Astrocyte (in vitro differentiated cells and primary cell): ENCODE measurements around the gene CPA1. TPM values are rescaled to one million over a fixed set of nuclear protein-coding genes. Genes with fewer than 3 reads are reported as not detected.

Experiments
- DNase-seq: peaks from one replicate; pipeline ENCODE4 v3.0.0-alpha.2; 2010; ENCODE audit warnings: low read depth
- FAIRE-seq: peaks from 2 replicates; lab custom pipeline; 2011; peaks lifted over from hg19 to GRCh38; lab: Jason Lieb, UNC
- H2AFZ ChIP-seq: 2 replicates; pipeline ENCODE4 v1.6.0; 2012; ENCODE audit warnings: low read depth, low read length, inconsistent platforms
- H3K27ac ChIP-seq: 2 replicates; pipeline ENCODE4 v1.5.1; 2011; ENCODE audit warnings: low read depth, low read length, inconsistent platforms
- H3K27me3 ChIP-seq: 2 replicates; pipeline ENCODE4 v1.6.0; 2011; ENCODE audit warnings: low read length, inconsistent platforms; ENCODE audit not compliant: insufficient read depth
- H3K36me3 ChIP-seq: 2 replicates; pipeline ENCODE4 v1.5.1; 2011; ENCODE audit warnings: low read length, inconsistent platforms; ENCODE audit not compliant: insufficient read depth
- H3K4me1 ChIP-seq: 2 replicates; pipeline ENCODE4 v1.5.1; 2011; ENCODE audit warnings: low read length, inconsistent platforms; ENCODE audit not compliant: insufficient read depth
- H3K4me2 ChIP-seq: 2 replicates; pipeline ENCODE4 v1.6.0; 2012; ENCODE audit warnings: low read length, inconsistent platforms
- H3K4me3 ChIP-seq: 2 replicates; pipeline ENCODE4 v1.5.1; 2011; ENCODE audit warnings: low read depth, mild to moderate bottlenecking, low read length, inconsistent platforms; ENCODE audit not compliant: insufficient read depth
- H3K79me2 ChIP-seq: 2 replicates; pipeline ENCODE4 v1.6.0; 2012; ENCODE audit warnings: mild to moderate bottlenecking, low read length, inconsistent platforms; ENCODE audit not compliant: insufficient read depth
- H3K9ac ChIP-seq: 2 replicates; pipeline ENCODE4 v1.6.0; 2012; ENCODE audit warnings: mild to moderate bottlenecking, low read length, inconsistent platforms
- H3K9me3 ChIP-seq: 2 replicates; pipeline ENCODE4 v1.5.1; 2012; ENCODE audit warnings: low read depth, mild to moderate bottlenecking, low read length, inconsistent platforms; ENCODE audit not compliant: insufficient read depth
- H4K20me1 ChIP-seq: 2 replicates; pipeline ENCODE4 v1.6.0; 2012; ENCODE audit warnings: low read length, inconsistent platforms; ENCODE audit not compliant: insufficient read depth
- H3K27ac Mint-ChIP-seq: one replicate; pipeline ENCODE4 v1.8.0; 2021; ENCODE audit warnings: mild to moderate bottlenecking, mixed read lengths; ENCODE audit not compliant: unreplicated experiment
- H3K27me3 Mint-ChIP-seq: one replicate; pipeline ENCODE4 v1.8.0; 2021; ENCODE audit warnings: low read depth, mixed read lengths; ENCODE audit not compliant: unreplicated experiment
- H3K36me3 Mint-ChIP-seq: one replicate; pipeline ENCODE4 v1.8.0; 2021; ENCODE audit warnings: low read depth, mixed read lengths; ENCODE audit not compliant: unreplicated experiment
- H3K4me1 Mint-ChIP-seq: one replicate; pipeline ENCODE4 v1.8.0; 2021; ENCODE audit warnings: low read depth, mixed read lengths; ENCODE audit not compliant: unreplicated experiment
- H3K4me3 Mint-ChIP-seq: one replicate; pipeline ENCODE4 v1.8.0; 2021; ENCODE audit warnings: mild to moderate bottlenecking, moderate library complexity, mixed read lengths; ENCODE audit not compliant: unreplicated experiment
- H3K9me3 Mint-ChIP-seq: one replicate; pipeline ENCODE4 v1.8.0; 2021; ENCODE audit warnings: mild to moderate bottlenecking, mixed read lengths; ENCODE audit not compliant: unreplicated experiment
- CTCF ChIP-seq: IDR thresholded peaks from 2 replicates; pipeline ENCODE4 v1.5.1; 2011; ENCODE audit warnings: low read depth, mild to moderate bottlenecking, inconsistent platforms, low read length, moderate library complexity; ENCODE audit not compliant: insufficient read depth
- EZH2 ChIP-seq: IDR thresholded peaks from 2 replicates; pipeline ENCODE4 v1.6.1; 2012; ENCODE audit warnings: mild to moderate bottlenecking, low read length, inconsistent platforms; ENCODE audit not compliant: insufficient read depth
- total RNA-seq: library from RNA; stranded (reverse); gene quantifications from 2 replicates; pipeline ENCODE4 v1.2.1, GENCODE V29; 2021

Gene CPA1
- total RNA-seq, 1 donor from 2014 or later, result not detected

GRCh38 chr7:130426564-130426963 lies 46.3 kb downstream of the CPA1 start:
- FAIRE-seq (no peak), DNase-seq (no peak)
- no peak overlapping the region for H3K27ac Mint-ChIP-seq
- no peak overlapping the region for H3K4me3 Mint-ChIP-seq
- no peaks in the 10 kb centered on the region for H3K9me3 Mint-ChIP-seq
- no peaks in the 10 kb centered on the region for H3K36me3 ChIP-seq
- no peak overlapping the region for H3K4me3 ChIP-seq
- H3K79me2 ChIP-seq, result no peaks in the 10 kb centered on the region
- H3K4me1 Mint-ChIP-seq, result peaks cover 8% of the 10 kb centered on the region
- no peaks in the 10 kb centered on the region for H4K20me1 ChIP-seq
- no peaks in the 10 kb centered on the region for H3K36me3 Mint-ChIP-seq
- H3K27me3 Mint-ChIP-seq, result no peaks in the 10 kb centered on the region
- no peaks in the 10 kb centered on the region for H3K27me3 ChIP-seq
- H3K4me1 ChIP-seq, result peaks cover 12% of the 10 kb centered on the region
- TF ChIP-seq CTCF (no peak), EZH2 (no peak)
- no peaks in the 10 kb centered on the region for H3K9me3 ChIP-seq
- H3K4me2 ChIP-seq, result no peak overlapping the region
- no peak overlapping the region for H2AFZ ChIP-seq
- H3K9ac ChIP-seq, result no peak overlapping the region
- H3K27ac ChIP-seq, result no peak overlapping the region

- no peak overlapping the region for H2AFZ ChIP-seq
- no peak overlapping the region for H3K4me3 ChIP-seq
- H3K9ac ChIP-seq, result no peak overlapping the region
- no peaks in the 10 kb centered on the region for H3K27me3 ChIP-seq
- H4K20me1 ChIP-seq, result no peaks in the 10 kb centered on the region
- no peak overlapping the region for H3K4me2 ChIP-seq
- H3K9me3 ChIP-seq, result no peaks in the 10 kb centered on the region
- peaks cover 21% of the 10 kb centered on the region for H3K4me1 ChIP-seq
- FAIRE-seq (no peak), DNase-seq (no peak)
- H3K27ac Mint-ChIP-seq, result peak overlapping the region; percentile 44
- H3K4me1 Mint-ChIP-seq, result no peaks in the 10 kb centered on the region
- no peaks in the 10 kb centered on the region for H3K36me3 Mint-ChIP-seq
- H3K27me3 Mint-ChIP-seq, result no peaks in the 10 kb centered on the region
- no peak overlapping the region for H3K4me3 Mint-ChIP-seq
- TF ChIP-seq EZH2 (no peak), CTCF (no peak)
- H3K36me3 ChIP-seq, result no peaks in the 10 kb centered on the region
- no peak overlapping the region for H3K27ac ChIP-seq
- no peaks in the 10 kb centered on the region for H3K9me3 Mint-ChIP-seq
- no peaks in the 10 kb centered on the region for H3K79me2 ChIP-seq
Measured at GRCh38 chr7:130429019-130429418, 48.7 kb downstream of the CPA1 start.

- no peaks in the 10 kb centered on the region for H3K79me2 ChIP-seq
- no peak for DNase-seq
- no peaks in the 10 kb centered on the region for H3K36me3 ChIP-seq
- no peaks in the 10 kb centered on the region for H3K27me3 ChIP-seq
- no peaks in the 10 kb centered on the region for H3K27me3 Mint-ChIP-seq
- no peak overlapping the region for H3K4me3 Mint-ChIP-seq
- H3K9me3 ChIP-seq, result no peaks in the 10 kb centered on the region
- no peak overlapping the region for H2AFZ ChIP-seq
- TF ChIP-seq EZH2 (no peak), CTCF (no peak)
- FAIRE-seq, result no peak
- no peak overlapping the region for H3K27ac Mint-ChIP-seq
- H3K36me3 Mint-ChIP-seq, result no peaks in the 10 kb centered on the region
- peak overlapping the region; percentile 75 for H3K4me2 ChIP-seq
- H4K20me1 ChIP-seq, result no peaks in the 10 kb centered on the region
- H3K4me1 Mint-ChIP-seq, result no peaks in the 10 kb centered on the region
- H3K9ac ChIP-seq, result peak overlapping the region; percentile 26
- H3K27ac ChIP-seq, result no peak overlapping the region
- H3K4me3 ChIP-seq, result no peak overlapping the region
- peaks cover 21% of the 10 kb centered on the region for H3K4me1 ChIP-seq
- no peaks in the 10 kb centered on the region for H3K9me3 Mint-ChIP-seq
Measured at GRCh38 chr7:130430115-130430514, 49.8 kb downstream of the CPA1 start.
